SK-N-MC (cell line): ENCODE data around the gene MAP4K4.

Experiments used
- EZH2 ChIP-seq: fragments of 200-600 bp; sonication (generic); IDR thresholded peaks from one replicate; pipeline ENCODE4 v1.6.1; 2017; ENCODE audit warnings: antibody characterized with exemption
- POLR2AphosphoS5 ChIP-seq: IDR thresholded peaks from 2 replicates; pipeline ENCODE4 v1.6.1; 2012; ENCODE audit warnings: mild to moderate bottlenecking, low read depth, low read length, borderline replicate concordance

GRCh38 chr2:101787097-101787496, 89.6 kb downstream of the MAP4K4 start:
- TF ChIP-seq EZH2 (no peak), POLR2AphosphoS5 (no peak)
